ENCODE results near the gene ATP6V0C. TPM values are rescaled to one million over a fixed set of nuclear protein-coding genes. Genes with fewer than 3 reads are reported as not detected.

ATP6V0C gene
- total RNA-seq, 2 donors from 2014 or later, result 33.5 to 38.9 TPM

GRCh38 chr16:2512735-2513404, 882 bp upstream of the ATP6V0C start:
- Histone ChIP-seq H3K4me1 (peaks cover 46% of the 10 kb centered on the region), H3K27ac (peak overlapping the region; percentile 96 to 99 (median 98)), H3K36me3 (replicated peaks in 1 of 2; ENCODE audit: insufficient read depth in 1 of 2, low read depth in 2 of 2) (no peaks in the 10 kb centered on the region), H3K27me3 (no peaks in the 10 kb centered on the region), H3K4me3 (no peak overlapping the region), H3K9me3 (no peaks in the 10 kb centered on the region)
- intact Hi-C loops (cut with DNase I), result no loop called here
- DNase-seq (peak; percentile 49 to 63 (median 54)), ATAC-seq (peak; percentile 12)
- TF ChIP-seq POLR2A (IDR thresholded peaks at IDR 0.05) (no peak), CTCF (IDR thresholded peaks at IDR 0.05) (peak in 2 of 7 experiments; percentile 8)
- WGBS, 2 donors, result 13 to 18% methylated on average over 13 to 15 of the region's 15 CpGs

GRCh38 chr16:2514333-2515179, 804 bp downstream of the ATP6V0C start:
- 0% methylated on average over 1 to 62 of the region's 63 CpGs for WGBS, 2 donors
- Histone ChIP-seq H3K27ac (peak overlapping the region; percentile 96 to 99 (median 98)), H3K4me1 (peaks cover 62% of the 10 kb centered on the region), H3K36me3 (replicated peaks in 1 of 2; ENCODE audit: insufficient read depth in 1 of 2, low read depth in 2 of 2) (no peaks in the 10 kb centered on the region), H3K4me3 (peak overlapping the region; percentile 72), H3K9me3 (no peaks in the 10 kb centered on the region), H3K27me3 (no peaks in the 10 kb centered on the region)
- TF ChIP-seq POLR2A (IDR thresholded peaks at IDR 0.05) (no peak), CTCF (IDR thresholded peaks at IDR 0.05) (no peak)
- intact Hi-C loops (cut with DNase I), result no loop called here
- DNase-seq, result peak; percentile 48 to 64 (median 60)
- peak; percentile 6 for ATAC-seq

- WGBS, 2 donors, result 12% methylated on average over 12 to 14 of the region's 14 CpGs
- no peaks in the 10 kb centered on the region for H3K9me3 ChIP-seq
- H3K4me1 ChIP-seq, result peaks cover 66% of the 10 kb centered on the region
- no peaks in the 10 kb centered on the region for H3K36me3 ChIP-seq (replicated peaks in 1 of 2; ENCODE audit: insufficient read depth in 1 of 2, low read depth in 2 of 2)
- TF ChIP-seq CTCF (IDR thresholded peaks at IDR 0.05) (no peak), POLR2A (IDR thresholded peaks at IDR 0.05) (peak in 2 of 3 donors; percentile 9 to 51)
- peak in 3 of 4 donors; percentile 21 to 56 (median 23) for DNase-seq
- intact Hi-C loops (cut with DNase I), result no loop called here
- no peaks in the 10 kb centered on the region for H3K27me3 ChIP-seq
- H3K27ac ChIP-seq, result peak overlapping the region; percentile 96 to 99 (median 98)
- ATAC-seq, result no peak
- H3K4me3 ChIP-seq, result peak overlapping the region; percentile 72
Measured at GRCh38 chr16:2515180-2515851, 1.6 kb downstream of the ATP6V0C start.

- no peak overlapping the region for H3K4me3 ChIP-seq
- 40 to 56% methylated on average over 10 to 11 of the region's 11 CpGs for WGBS, 2 donors
- no peaks in the 10 kb centered on the region for H3K9me3 ChIP-seq
- no peak for ATAC-seq
- peak in 3 of 4 donors; percentile 15 to 53 (median 28) for DNase-seq
- H3K4me1 ChIP-seq, result peaks cover 77% of the 10 kb centered on the region
- H3K36me3 ChIP-seq (replicated peaks in 1 of 2; ENCODE audit: insufficient read depth in 1 of 2, low read depth in 2 of 2), result no peaks in the 10 kb centered on the region
- TF ChIP-seq POLR2A (IDR thresholded peaks at IDR 0.05) (peak in 1 of 3 donors; percentile 36), CTCF (IDR thresholded peaks at IDR 0.05) (no peak)
- peak overlapping the region in 3 of 4 donors; percentile 96 to 99 (median 97) for H3K27ac ChIP-seq
- intact Hi-C loops (cut with DNase I), result no loop called here
- no peaks in the 10 kb centered on the region for H3K27me3 ChIP-seq
Measured at GRCh38 chr16:2516391-2517240, 2.9 kb downstream of the ATP6V0C start.

Data from body of pancreas (tissue), 4 donors.